Measurements from ENCODE around the gene OPCML. TPM values are rescaled to one million over a fixed set of nuclear protein-coding genes. Genes with fewer than 3 reads are reported as not detected.

Gene OPCML
- total RNA-seq, 1 donor = not detected

- DNase-seq (ENCODE audit: low read depth in 2 of 3, low spot score in 2 of 3) = no peak
Observed at GRCh38 chr11:132782102-132782501, 750.2 kb downstream of the OPCML start.

GRCh38 chr11:132780046-132780445, 752.3 kb downstream of the OPCML start:
- no peak for DNase-seq (ENCODE audit: low read depth in 2 of 3, low spot score in 2 of 3)

DNA sequence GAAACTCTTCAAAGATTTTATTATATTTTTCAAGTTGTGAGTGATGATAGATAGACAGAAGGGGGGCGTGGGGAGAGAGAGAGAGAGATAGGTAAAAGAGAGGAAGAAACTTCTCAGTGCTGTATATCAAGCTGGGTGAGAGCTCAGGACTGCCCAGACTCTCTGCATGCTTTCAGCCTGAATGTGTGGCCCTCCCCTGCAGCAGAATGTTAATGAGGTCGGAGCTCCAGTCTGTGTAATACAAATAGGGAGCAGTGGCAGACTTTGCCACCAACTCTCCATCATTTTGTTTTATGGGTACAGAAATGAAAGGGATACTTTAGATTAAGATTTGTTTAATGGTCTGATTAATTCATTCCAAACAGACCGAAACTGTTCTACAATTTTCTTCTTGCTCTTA, 752.8 kb downstream of the OPCML start:
- DNase-seq (ENCODE audit: low read depth in 2 of 3, low spot score in 2 of 3) = no peak

GRCh38 chr11:132777067-132777975, 755.0 kb downstream of the OPCML start:
- DNase-seq (ENCODE audit: low read depth in 2 of 3, low spot score in 2 of 3) = no peak

DNA sequence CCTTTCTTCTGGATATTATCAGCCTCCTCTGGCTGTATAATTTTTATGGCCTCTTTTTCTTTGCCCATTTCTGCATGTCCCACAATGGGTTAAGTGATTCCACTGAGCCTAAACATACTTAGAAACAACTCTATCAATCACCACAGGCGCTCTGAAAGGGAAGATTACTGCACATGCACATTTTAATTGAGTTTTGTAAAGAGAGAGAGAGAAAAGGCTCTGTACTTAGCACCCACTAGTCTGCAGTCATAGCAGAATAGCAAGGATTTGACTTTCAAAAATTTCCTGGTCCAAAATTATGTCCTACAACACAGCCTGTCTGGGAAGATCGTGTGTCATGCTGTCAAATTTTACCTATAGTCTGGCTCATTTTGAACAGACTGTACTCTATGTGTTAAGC, 758.5 kb downstream of the OPCML start:
- no peak for DNase-seq (ENCODE audit: low read depth in 2 of 3, low spot score in 2 of 3)

DNA sequence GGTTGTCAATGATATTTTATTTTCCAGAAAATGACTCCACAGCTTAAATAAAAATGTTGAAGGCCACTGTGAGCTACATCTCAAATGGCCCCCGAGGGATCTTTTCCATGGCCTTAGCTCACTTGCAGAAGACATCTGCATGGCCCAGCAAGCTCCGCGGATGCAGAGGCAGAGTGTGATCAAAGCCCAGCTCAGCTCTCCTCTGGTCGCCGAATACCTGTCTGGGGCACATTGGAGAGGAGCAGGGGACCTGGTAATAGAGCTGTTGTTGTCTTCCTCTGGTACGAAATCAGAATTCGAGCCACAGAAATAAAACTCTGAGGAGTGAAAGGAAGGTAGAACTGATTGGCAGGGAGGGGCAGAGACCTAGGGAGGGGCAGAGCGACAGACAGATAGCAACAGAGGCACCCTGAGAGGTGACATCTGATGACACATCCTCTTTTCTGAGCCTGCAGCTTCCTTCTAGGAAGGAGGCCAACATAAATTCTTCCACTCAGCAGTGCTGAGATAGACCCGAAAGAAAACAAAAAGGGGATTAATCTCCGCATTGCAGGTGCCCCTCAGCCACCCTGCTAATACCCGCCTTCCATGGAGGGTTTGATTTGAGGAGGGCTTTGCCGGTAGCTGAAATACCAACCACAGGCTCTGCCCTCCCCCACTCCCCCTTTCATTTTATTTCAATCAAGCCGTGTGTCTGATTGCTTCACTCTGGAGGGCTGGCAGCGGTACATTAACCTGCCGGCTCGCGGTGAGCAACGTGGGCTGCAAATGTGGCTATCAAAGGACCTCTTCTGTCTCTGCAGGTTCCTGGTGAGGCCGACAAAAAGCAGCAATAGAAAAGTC, 759.4 kb downstream of the OPCML start:
- no peak for DNase-seq (ENCODE audit: low read depth in 2 of 3, low spot score in 2 of 3)

DNA sequence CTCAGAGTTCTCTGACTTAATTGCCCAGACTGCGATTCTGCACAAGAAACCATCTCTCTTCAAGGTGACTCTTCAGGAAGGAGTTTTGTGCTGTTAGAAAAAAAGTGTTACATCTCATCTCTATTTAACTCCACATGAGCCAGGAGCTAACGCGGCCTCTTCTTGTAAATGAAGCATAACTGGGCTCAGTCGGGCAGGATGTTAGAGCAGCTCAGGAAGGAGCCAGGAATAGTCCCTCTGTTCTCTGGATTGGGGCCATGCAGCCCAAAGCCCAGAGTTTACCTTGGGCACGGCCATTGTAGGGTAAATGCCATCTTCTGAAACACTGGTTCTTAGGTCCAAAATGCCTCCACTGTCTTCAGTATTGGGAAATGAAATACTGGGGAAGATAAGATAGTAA, 760.6 kb downstream of the OPCML start:
- DNase-seq (ENCODE audit: low read depth in 2 of 3, low spot score in 2 of 3) = no peak

DNA sequence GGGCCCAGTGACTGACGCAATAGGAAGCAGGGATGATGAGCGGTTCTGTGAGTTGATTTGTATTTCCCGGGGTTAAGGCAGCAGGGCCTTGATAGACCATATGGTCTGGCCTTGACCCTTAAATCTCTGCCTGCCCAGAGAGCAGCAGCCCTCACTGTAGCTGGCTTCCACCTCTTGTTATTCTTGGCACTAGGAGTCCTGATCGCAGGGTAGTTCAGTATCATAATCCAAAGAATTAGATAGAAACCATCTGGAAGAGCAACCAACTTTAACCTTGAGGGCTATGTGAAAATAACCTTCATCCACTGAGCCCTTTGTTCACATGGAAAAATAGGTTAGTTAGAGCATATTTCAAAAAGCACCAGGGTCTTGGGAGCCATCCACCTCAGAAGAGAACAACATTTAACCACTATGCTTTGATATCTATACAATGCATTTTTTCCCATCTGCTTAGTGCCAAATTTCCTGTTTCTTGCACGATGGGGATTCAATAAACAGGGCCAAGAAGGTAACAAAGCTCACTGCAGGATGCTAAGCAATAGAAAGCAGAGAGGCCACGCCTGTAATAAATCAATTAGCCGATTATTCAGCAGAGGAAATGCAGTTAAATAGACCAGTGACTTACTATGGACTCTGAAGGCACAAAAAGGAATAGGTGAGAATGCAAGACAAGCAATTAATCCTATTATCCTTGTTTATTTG, 761.3 kb downstream of the OPCML start:
- no peak for DNase-seq (ENCODE audit: low read depth in 2 of 3, low spot score in 2 of 3)

DNA sequence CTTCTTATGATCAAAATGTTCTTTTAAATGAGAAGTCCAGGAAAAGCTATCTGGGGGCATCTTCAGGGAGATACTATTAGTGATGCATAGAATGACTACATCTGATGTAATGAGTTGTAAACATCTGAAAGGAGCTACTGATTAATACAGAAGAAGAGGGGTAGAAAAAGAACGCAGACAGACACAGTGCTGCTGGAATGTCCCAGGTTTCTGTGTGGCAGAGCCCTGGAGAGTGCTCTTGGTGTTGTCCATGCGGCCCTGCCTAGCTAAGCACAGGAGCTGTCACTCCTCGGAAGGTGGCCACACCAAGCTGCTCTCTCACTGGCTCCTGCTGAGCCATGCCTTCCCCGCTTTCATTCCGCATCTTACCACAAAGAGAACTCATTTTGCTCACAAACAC, 768.8 kb downstream of the OPCML start:
- no peak for DNase-seq (ENCODE audit: low read depth in 2 of 3, low spot score in 2 of 3)

GRCh38 chr11:132755934-132756333, 776.4 kb downstream of the OPCML start:
- no peak for DNase-seq (ENCODE audit: low read depth in 2 of 3, low spot score in 2 of 3)

- no peak for DNase-seq (ENCODE audit: low read depth in 2 of 3, low spot score in 2 of 3)
Observed at GRCh38 chr11:132751516-132752250, 780.6 kb downstream of the OPCML start.

GRCh38 chr11:132746305-132746704, 786.0 kb downstream of the OPCML start:
- no peak for DNase-seq (ENCODE audit: low read depth in 2 of 3, low spot score in 2 of 3)

GRCh38 chr11:132745306-132745705, 787.0 kb downstream of the OPCML start:
- no peak for DNase-seq (ENCODE audit: low read depth in 2 of 3, low spot score in 2 of 3)

DNA sequence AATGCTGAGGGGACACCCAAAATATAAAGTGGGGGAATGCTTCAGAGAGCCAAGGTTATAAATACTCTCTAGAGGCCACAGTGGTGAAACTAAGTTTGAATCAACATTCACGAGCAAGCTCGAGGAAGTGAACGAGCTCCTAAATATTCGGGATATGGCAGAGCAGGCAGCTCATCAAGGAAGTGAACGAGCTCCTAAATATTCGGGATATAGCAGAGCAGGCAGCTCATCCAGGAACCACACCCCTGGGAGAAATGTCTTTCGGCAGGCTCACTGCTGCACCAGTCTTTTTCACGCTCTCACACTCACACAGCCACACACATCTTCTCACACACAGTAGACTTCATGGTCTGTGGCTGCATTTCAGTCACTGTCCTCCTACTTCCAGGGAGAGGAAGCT, 787.5 kb downstream of the OPCML start:
- DNase-seq (ENCODE audit: low read depth in 2 of 3, low spot score in 2 of 3) = no peak

DNA sequence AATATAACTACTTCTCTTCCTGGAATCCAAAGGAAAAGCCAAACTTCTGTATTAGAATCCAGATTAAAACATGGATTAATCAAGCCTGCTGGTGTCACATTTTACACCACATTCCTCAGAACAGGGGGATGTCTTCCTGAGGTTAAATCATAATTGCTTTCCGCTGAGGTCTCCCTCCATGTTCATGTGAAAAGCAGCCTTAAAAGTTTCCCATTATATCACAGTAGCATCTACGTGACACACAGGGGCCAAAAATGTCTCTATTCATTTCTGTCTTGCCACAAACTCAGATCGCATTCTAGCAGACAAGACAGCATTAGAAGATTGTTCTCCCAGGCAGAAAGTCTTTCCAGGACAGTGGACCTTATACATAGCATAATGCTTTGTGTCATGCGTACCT, 788.7 kb downstream of the OPCML start:
- DNase-seq (ENCODE audit: low read depth in 2 of 3, low spot score in 2 of 3) = no peak

GRCh38 chr11:132742929-132743328, 789.4 kb downstream of the OPCML start:
- no peak for DNase-seq (ENCODE audit: low read depth in 2 of 3, low spot score in 2 of 3)

GRCh38 chr11:132734217-132734616, 798.1 kb downstream of the OPCML start:
- no peak for DNase-seq (ENCODE audit: low read depth in 2 of 3, low spot score in 2 of 3)

- no peak for DNase-seq (ENCODE audit: low read depth in 2 of 3, low spot score in 2 of 3)
Observed at GRCh38 chr11:132728026-132728425, 804.3 kb downstream of the OPCML start.

- DNase-seq (ENCODE audit: low read depth in 2 of 3, low spot score in 2 of 3) = no peak
Observed at GRCh38 chr11:132721526-132721925, 810.8 kb downstream of the OPCML start.

- peak in 1 of 3 donors; percentile 0 for DNase-seq (ENCODE audit: low read depth in 2 of 3, low spot score in 2 of 3)
Observed at GRCh38 chr11:132719684-132720083, 812.6 kb downstream of the OPCML start.
